HL-60 (cell line): ENCODE measurements around the gene DCC.

ENCODE experiments used
- CTCF ChIP-seq: IDR thresholded peaks from one replicate; pipeline ENCODE4 v1.5.1; 2011; ENCODE audit warnings: low read length, control low read depth, inconsistent platforms; ENCODE audit not compliant: insufficient read depth
- GABPA ChIP-seq: IDR thresholded peaks from 2 replicates; pipeline ENCODE4 v1.6.1; 2012; ENCODE audit warnings: low read depth
- POLR2AphosphoS5 ChIP-seq: IDR thresholded peaks from 2 replicates; pipeline ENCODE4 v1.6.1; 2012; ENCODE audit warnings: low read depth
- REST ChIP-seq: IDR thresholded peaks from 2 replicates; pipeline ENCODE4 v1.6.1; 2012; ENCODE audit warnings: low read depth; ENCODE audit not compliant: insufficient replicate concordance
- SPI1 ChIP-seq: IDR thresholded peaks from 2 replicates; pipeline ENCODE4 v1.6.1; 2012; ENCODE audit warnings: low read depth, mild to moderate bottlenecking, borderline replicate concordance

- TF ChIP-seq CTCF (no peak), REST (no peak), POLR2AphosphoS5 (no peak), SPI1 (no peak), GABPA (no peak)
Observed at GRCh38 chr18:53551868-53552426, 1212.0 kb downstream of the DCC start.
